ENCODE measurements around the gene DEPP1.

Gene DEPP1

DNA sequence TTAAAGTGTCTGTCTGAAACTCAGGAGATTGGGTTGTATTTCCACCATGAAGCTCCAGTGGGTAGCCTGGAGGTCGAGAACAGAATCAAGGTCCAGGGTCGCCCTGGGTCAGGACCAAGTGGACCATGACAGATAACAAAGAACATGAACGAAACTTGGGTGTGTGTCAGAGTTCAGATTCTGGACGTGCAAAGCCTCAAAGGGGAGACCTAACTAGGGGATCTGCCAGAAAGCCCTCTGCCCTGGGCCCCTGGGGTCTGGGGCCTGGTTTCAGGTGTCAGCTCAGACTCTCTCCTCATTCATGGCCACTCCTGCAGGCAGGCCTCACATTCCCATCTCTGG is 17.4 kb downstream of the DEPP1 start:
- POLR2A ChIA-PET: interaction anchor here (1.1 kb wide), 1 partner anchor 11 kb away, joined by 4 read pairs; no protein-coding TSS in a partner anchor
- H3K4me3 ChIP-seq (ENCODE audit: control insufficient read depth in 1 of 7, extremely low read depth in 1 of 7, insufficient read depth in 4 of 7, low read depth in 2 of 7, low read length in 6 of 7): no peak overlapping the region

DNA sequence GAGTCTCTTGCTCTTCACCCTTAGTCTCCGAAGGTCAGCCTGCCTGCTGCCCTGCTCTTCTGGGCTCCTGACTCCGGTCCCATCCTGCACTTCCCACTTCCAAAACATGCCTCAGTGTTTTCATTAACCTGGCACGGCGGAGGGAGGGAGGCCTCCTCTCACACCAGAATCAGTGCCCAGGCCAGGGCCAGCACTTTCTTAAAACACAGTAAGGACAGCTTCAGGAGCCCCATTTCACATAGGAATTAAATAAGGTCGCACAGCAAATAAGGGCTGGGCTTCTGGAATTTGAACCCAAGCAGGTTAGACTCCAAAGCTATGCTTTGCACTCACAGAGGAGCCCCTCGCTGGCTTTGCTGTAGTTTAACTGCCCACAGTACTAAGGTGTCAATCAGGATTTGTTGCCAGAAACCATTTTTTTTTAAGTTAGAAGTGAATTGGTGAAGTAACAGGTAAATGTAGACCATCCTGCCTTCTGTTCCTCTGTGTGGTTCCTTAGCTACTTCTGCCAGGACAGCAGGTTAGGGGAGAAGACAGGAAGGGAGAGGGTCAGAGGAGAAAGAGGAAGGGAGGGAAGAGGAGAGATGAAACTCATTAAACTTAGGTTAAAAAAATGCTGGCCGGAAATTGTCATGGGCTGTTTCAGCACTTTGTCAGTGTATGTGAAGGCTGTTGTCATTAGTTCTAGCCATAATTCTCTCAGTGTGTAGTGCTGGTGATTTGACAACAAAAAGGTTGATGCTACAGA is 18.0 kb downstream of the DEPP1 start:
- ChIA-PET CTCF (interaction anchor here (1.2 to 3.9 kb wide), 3 partner anchors 16 to 103 kb away, joined by 3 to 32 read pairs (median 8); no protein-coding TSS in a partner anchor), POLR2A (interaction anchor here (0.6 to 1.1 kb wide), 2 partner anchors 10 to 13 kb away, joined by 3 to 4 read pairs; no protein-coding TSS in a partner anchor)
- 96% methylated on average over 7 of the region's 7 CpGs for WGBS (ENCODE audit: insufficient coverage)

More for the DNA sequence above, 17.4 kb downstream of the DEPP1 start:
- CTCF ChIA-PET: interaction anchor here (1.2 to 3.9 kb wide), 3 partner anchors 15 to 103 kb away, joined by 3 to 32 read pairs (median 8); no protein-coding TSS in a partner anchor
- Histone ChIP-seq H3K36me3 (ENCODE audit: control insufficient read depth in 4 of 4, insufficient read depth in 4 of 4, low read length in 3 of 4) (peaks cover 0 to 4% (median 2%) of the 10 kb centered on the region in 4 experiments), H3K27me3 (replicated peaks in 2 of 5; ENCODE audit: control insufficient read depth in 4 of 5, insufficient read depth in 5 of 5, low read length in 4 of 5) (no peaks in the 10 kb centered on the region), H3K27ac (ENCODE audit: insufficient read depth in 1 of 2, low read depth in 1 of 2, low read length in 2 of 2, poor library complexity in 1 of 2, severe bottlenecking in 2 of 2) (no peak overlapping the region), H3K4me1 (ENCODE audit: control extremely low read depth in 1 of 4, control insufficient read depth in 4 of 4, insufficient read depth in 4 of 4, low read length in 3 of 4) (peaks cover 9 to 61% (median 26%) of the 10 kb centered on the region in 4 experiments), H3K9me3 (ENCODE audit: control extremely low read depth in 1 of 5, control insufficient read depth in 4 of 5, insufficient read depth in 2 of 5, low read depth in 1 of 5, low read length in 4 of 5) (no peaks in the 10 kb centered on the region)
- 97% methylated on average over 3 of the region's 4 CpGs for WGBS (ENCODE audit: insufficient coverage)
- DNase-seq: no peak

DNA sequence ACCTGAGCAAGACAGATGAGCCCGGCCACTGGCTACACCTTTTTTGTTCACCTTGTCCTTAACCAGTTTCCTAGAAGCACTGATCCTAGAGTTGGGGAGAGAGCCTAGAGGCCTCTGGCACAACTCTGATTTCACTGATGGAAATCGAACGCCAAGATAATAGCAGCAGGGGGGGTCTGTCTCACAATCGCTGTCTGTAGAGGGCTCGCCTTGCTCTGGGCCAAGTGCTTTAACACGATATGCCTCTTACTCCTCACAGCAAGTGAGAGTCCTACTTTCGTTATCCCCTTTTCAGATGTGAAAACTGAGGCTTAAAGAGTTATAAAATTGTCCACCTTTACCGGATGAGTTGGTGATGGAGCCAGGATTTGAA is 18.5 kb downstream of the DEPP1 start:
- ChIA-PET POLR2A (interaction anchor here (0.6 kb wide), 1 partner anchor 13 kb away, joined by 3 read pairs; no protein-coding TSS in a partner anchor), CTCF (interaction anchor here (2.2 to 3.9 kb wide), 2 partner anchors 16 to 28 kb away, joined by 8 to 32 read pairs; no protein-coding TSS in a partner anchor)
- H3K9me3 ChIP-seq (ENCODE audit: control extremely low read depth in 1 of 5, control insufficient read depth in 4 of 5, insufficient read depth in 2 of 5, low read depth in 1 of 5, low read length in 4 of 5): no peaks in the 10 kb centered on the region
- H3K27me3 ChIP-seq (replicated peaks in 2 of 5; ENCODE audit: control insufficient read depth in 4 of 5, insufficient read depth in 5 of 5, low read length in 4 of 5): no peaks in the 10 kb centered on the region
- H3K27ac ChIP-seq (ENCODE audit: insufficient read depth in 1 of 2, low read depth in 1 of 2, low read length in 2 of 2, poor library complexity in 1 of 2, severe bottlenecking in 2 of 2): no peak overlapping the region
- peaks cover 0 to 7% (median 2%) of the 10 kb centered on the region in 4 experiments for H3K36me3 ChIP-seq (ENCODE audit: control insufficient read depth in 4 of 4, insufficient read depth in 4 of 4, low read length in 3 of 4)
- H3K4me3 ChIP-seq (ENCODE audit: control insufficient read depth in 1 of 7, extremely low read depth in 1 of 7, insufficient read depth in 4 of 7, low read depth in 2 of 7, low read length in 6 of 7): peak overlapping the region in 6 of 7 experiments; percentile 46 to 85 (median 56)
- DNase-seq: no peak
- H3K4me1 ChIP-seq (ENCODE audit: control extremely low read depth in 1 of 4, control insufficient read depth in 4 of 4, insufficient read depth in 4 of 4, low read length in 3 of 4): peaks cover 6 to 54% (median 24%) of the 10 kb centered on the region in 4 experiments
- 62% methylated on average over 6 of the region's 8 CpGs for WGBS (ENCODE audit: insufficient coverage)

More for the DNA sequence above, 18.0 kb downstream of the DEPP1 start:
- peaks cover 6 to 58% (median 24%) of the 10 kb centered on the region in 4 experiments for H3K4me1 ChIP-seq (ENCODE audit: control extremely low read depth in 1 of 4, control insufficient read depth in 4 of 4, insufficient read depth in 4 of 4, low read length in 3 of 4)
- no peaks in the 10 kb centered on the region for H3K27me3 ChIP-seq (replicated peaks in 2 of 5; ENCODE audit: control insufficient read depth in 4 of 5, insufficient read depth in 5 of 5, low read length in 4 of 5)
- peak overlapping the region in 1 of 7 experiments; percentile 85 for H3K4me3 ChIP-seq (ENCODE audit: control insufficient read depth in 1 of 7, extremely low read depth in 1 of 7, insufficient read depth in 4 of 7, low read depth in 2 of 7, low read length in 6 of 7)
- no peak for DNase-seq
- no peak overlapping the region for H3K27ac ChIP-seq (ENCODE audit: insufficient read depth in 1 of 2, low read depth in 1 of 2, low read length in 2 of 2, poor library complexity in 1 of 2, severe bottlenecking in 2 of 2)
- peaks cover 0 to 6% (median 2%) of the 10 kb centered on the region in 4 experiments for H3K36me3 ChIP-seq (ENCODE audit: control insufficient read depth in 4 of 4, insufficient read depth in 4 of 4, low read length in 3 of 4)
- no peaks in the 10 kb centered on the region for H3K9me3 ChIP-seq (ENCODE audit: control extremely low read depth in 1 of 5, control insufficient read depth in 4 of 5, insufficient read depth in 2 of 5, low read depth in 1 of 5, low read length in 4 of 5)

DNA sequence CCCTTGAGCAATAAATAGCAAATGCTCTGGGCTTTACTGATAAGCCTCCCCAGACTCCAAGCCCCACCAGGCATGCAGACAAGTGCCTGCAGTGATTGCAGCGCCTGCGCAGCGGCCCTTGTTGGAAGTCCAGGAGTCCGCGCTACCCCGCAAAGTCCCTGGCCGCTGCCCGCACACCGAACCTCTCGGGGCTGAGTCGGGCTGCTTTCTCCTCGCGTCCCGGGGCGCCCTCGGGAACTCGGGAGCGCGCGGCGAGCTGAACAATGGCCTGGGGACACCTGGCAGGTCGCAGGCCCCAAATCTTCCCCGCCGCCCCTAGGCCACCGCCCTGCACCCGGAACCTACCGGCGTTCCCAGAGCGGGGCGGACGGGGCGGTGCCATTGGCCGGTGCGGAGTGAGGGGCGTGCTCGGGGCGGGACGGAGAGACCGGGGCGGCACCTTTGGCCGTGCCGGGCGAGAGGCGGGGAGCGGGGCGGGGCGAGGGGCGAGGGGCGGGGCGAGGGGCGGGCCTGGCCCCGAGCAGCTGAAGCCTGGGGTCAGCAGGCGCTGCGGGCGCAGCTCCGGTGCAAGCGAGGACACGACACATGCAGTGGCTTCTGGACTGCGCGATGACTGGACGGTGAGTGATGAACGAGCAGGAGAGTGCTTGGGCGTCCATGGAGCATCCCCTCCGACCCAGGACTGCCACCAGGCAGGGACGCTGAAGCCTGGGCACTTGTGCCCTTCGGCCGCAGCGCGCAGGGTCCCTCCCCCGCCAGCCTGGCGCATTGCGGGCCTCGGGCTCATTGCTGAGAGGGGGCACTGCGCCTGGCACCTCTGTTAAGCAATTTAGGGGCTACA is 19.1 kb downstream of the DEPP1 start, which contains the start of gene RASSF4:
Gene RASSF4, plus strand, starts transcription at position 556 of the 841 bp plus-strand sequence. CDS start 10,401 bp downstream, outside the sequence.
- peak within 1 kb of the TSS in 1 of 2 experiments; percentile 60 for H3K27ac ChIP-seq (ENCODE audit: insufficient read depth in 1 of 2, low read depth in 1 of 2, low read length in 2 of 2, poor library complexity in 1 of 2, severe bottlenecking in 2 of 2)
- H3K4me1 ChIP-seq (ENCODE audit: control extremely low read depth in 1 of 4, control insufficient read depth in 4 of 4, insufficient read depth in 4 of 4, low read length in 3 of 4): peaks cover 6 to 50% (median 24%) of the 10 kb centered on the region in 4 experiments
- peak within 1 kb of the TSS; percentile 57 to 85 (median 79) for H3K4me3 ChIP-seq (ENCODE audit: control insufficient read depth in 1 of 7, extremely low read depth in 1 of 7, insufficient read depth in 4 of 7, low read depth in 2 of 7, low read length in 6 of 7)
- POLR2A ChIA-PET: no interaction called here
- no peaks in the 10 kb centered on the region for H3K9me3 ChIP-seq (ENCODE audit: control extremely low read depth in 1 of 5, control insufficient read depth in 4 of 5, insufficient read depth in 2 of 5, low read depth in 1 of 5, low read length in 4 of 5)
- peak; percentile 81 to 89 (median 88) for DNase-seq
- H3K27me3 ChIP-seq (replicated peaks in 2 of 5; ENCODE audit: control insufficient read depth in 4 of 5, insufficient read depth in 5 of 5, low read length in 4 of 5): no peaks in the 10 kb centered on the region
- under 1% methylated on average over 40 of the region's 74 CpGs for WGBS (ENCODE audit: insufficient coverage)
- H3K36me3 ChIP-seq (ENCODE audit: control insufficient read depth in 4 of 4, insufficient read depth in 4 of 4, low read length in 3 of 4): peaks cover 0 to 7% (median 2%) of the 10 kb centered on the region in 4 experiments
- CTCF ChIA-PET: no interaction called here

DNA sequence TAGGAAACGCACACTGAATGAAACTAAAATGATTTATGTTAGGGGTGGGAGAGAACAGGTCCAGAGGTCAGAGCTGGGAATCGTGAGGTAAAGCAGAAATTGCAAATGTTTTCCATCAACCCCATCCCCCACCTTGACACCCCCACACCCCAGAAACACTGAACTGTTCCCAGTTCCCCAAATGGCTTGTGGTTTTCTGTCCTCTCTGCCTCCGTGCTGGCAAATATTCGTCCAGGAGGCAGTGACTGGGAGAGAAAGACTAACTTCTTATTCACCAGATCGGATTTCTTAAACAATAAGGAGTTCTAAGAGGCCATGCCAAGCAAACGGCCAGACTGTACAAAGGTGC is 19.7 kb downstream of the DEPP1 start:
- Histone ChIP-seq H3K4me3 (ENCODE audit: control insufficient read depth in 1 of 7, extremely low read depth in 1 of 7, insufficient read depth in 4 of 7, low read depth in 2 of 7, low read length in 6 of 7) (peak overlapping the region; percentile 57 to 85 (median 79)), H3K27me3 (replicated peaks in 2 of 5; ENCODE audit: control insufficient read depth in 4 of 5, insufficient read depth in 5 of 5, low read length in 4 of 5) (no peaks in the 10 kb centered on the region), H3K36me3 (ENCODE audit: control insufficient read depth in 4 of 4, insufficient read depth in 4 of 4, low read length in 3 of 4) (peaks cover 0 to 7% (median 2%) of the 10 kb centered on the region in 4 experiments), H3K4me1 (ENCODE audit: control extremely low read depth in 1 of 4, control insufficient read depth in 4 of 4, insufficient read depth in 4 of 4, low read length in 3 of 4) (peaks cover 6 to 44% (median 24%) of the 10 kb centered on the region in 4 experiments), H3K27ac (ENCODE audit: insufficient read depth in 1 of 2, low read depth in 1 of 2, low read length in 2 of 2, poor library complexity in 1 of 2, severe bottlenecking in 2 of 2) (peak overlapping the region in 1 of 2 experiments; percentile 60), H3K9me3 (ENCODE audit: control extremely low read depth in 1 of 5, control insufficient read depth in 4 of 5, insufficient read depth in 2 of 5, low read depth in 1 of 5, low read length in 4 of 5) (no peaks in the 10 kb centered on the region)
- no peak for DNase-seq
- ChIA-PET POLR2A (no interaction called here), CTCF (no interaction called here)
- 3% methylated on average over 5 of the region's 6 CpGs for WGBS (ENCODE audit: insufficient coverage)

DNA sequence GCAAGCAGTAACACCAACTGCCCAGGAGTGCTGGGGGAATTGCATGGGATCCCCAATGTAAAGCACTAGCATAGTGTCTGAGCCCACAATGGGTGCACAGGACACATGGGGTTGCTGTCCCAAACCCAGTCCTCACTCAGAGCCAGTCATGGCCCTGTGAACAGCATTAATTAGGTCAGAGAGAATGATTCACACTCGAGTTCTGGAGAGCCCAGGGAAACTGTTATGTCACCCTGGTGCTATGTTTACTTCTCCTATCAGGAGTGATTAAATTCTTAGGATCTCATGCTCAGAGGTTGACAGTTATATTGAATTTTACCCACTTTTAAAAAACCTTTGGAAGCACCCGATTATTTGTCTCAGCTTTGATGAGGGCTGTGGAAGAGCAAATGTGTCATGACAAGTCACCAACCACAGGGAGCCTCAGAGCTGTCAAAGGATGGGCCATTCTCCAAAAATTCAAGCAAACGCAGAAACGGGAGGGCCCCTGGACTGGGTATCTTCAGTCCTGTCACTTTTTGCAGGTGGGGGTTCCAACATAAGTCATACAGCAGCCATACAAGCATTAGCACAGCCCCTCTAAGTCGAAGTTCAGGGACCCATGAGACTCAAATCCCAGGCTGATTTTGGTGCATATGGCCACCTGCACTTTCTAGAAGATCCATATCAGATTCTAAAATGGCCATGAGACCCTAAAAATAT is 20.3 kb downstream of the DEPP1 start:
- peak overlapping the region in 6 of 7 experiments; percentile 68 to 85 (median 80) for H3K4me3 ChIP-seq (ENCODE audit: control insufficient read depth in 1 of 7, extremely low read depth in 1 of 7, insufficient read depth in 4 of 7, low read depth in 2 of 7, low read length in 6 of 7)

More for the DNA sequence above, 20.3 kb downstream of the DEPP1 start:
- DNase-seq: no peak
- ChIA-PET POLR2A (no interaction called here), CTCF (interaction anchor here (1.6 to 2.7 kb wide), 3 partner anchors 12 to 26 kb away, joined by 4 to 6 read pairs (median 5); no protein-coding TSS in a partner anchor)
- Histone ChIP-seq H3K4me1 (ENCODE audit: control extremely low read depth in 1 of 4, control insufficient read depth in 4 of 4, insufficient read depth in 4 of 4, low read length in 3 of 4) (peaks cover 6 to 39% (median 24%) of the 10 kb centered on the region in 4 experiments), H3K9me3 (ENCODE audit: control extremely low read depth in 1 of 5, control insufficient read depth in 4 of 5, insufficient read depth in 2 of 5, low read depth in 1 of 5, low read length in 4 of 5) (no peaks in the 10 kb centered on the region), H3K27ac (ENCODE audit: insufficient read depth in 1 of 2, low read depth in 1 of 2, low read length in 2 of 2, poor library complexity in 1 of 2, severe bottlenecking in 2 of 2) (no peak overlapping the region), H3K27me3 (replicated peaks in 2 of 5; ENCODE audit: control insufficient read depth in 4 of 5, insufficient read depth in 5 of 5, low read length in 4 of 5) (no peaks in the 10 kb centered on the region), H3K36me3 (ENCODE audit: control insufficient read depth in 4 of 4, insufficient read depth in 4 of 4, low read length in 3 of 4) (peaks cover 0 to 7% (median 2%) of the 10 kb centered on the region in 4 experiments)
- 91% methylated on average over 5 of the region's 5 CpGs for WGBS (ENCODE audit: insufficient coverage)
